SIG-M5 treated with dmso at 0.1 percent for 504 hours (cell line): Measurements from ENCODE around the gene CHST5.

ENCODE experiments used
- DNase-seq: peaks from one replicate; lab custom pipeline; 2025; ENCODE audit not compliant: unreplicated experiment; lab: John Stamatoyannopoulos, UW

CHST5 gene

GRCh38 chr16:75479421-75479990 lies 56.4 kb downstream of the CHST5 start:
- DNase-seq: no peak
